Measurements from ENCODE around the gene DGKI. TPM values are rescaled to one million over a fixed set of nuclear protein-coding genes. Genes with fewer than 3 reads are reported as not detected.
A peak's percentile ranks its signal among the peaks of the same experiment; 100 is the strongest.

The DGKI gene
- total and polyA plus RNA-seq, 2 of the 13 experiments (the other 11 are each of a cell fraction or from before 2014, with no cell fraction given): 0.09 to 0.17 TPM

- no peaks in the 10 kb centered on the region for H3K9me3 ChIP-seq (ENCODE audit: low read length)
- no peaks in the 10 kb centered on the region for H4K20me1 ChIP-seq (ENCODE audit: insufficient read depth, low read length)
- H3K9ac ChIP-seq (ENCODE audit: insufficient read depth, low read depth, low read length): no peak overlapping the region
- intact Hi-C loops (cut with micrococcal nuclease; ENCODE audit: unreplicated experiment): no loop called here
- H3K36me3 ChIP-seq (replicated peaks in 1 of 2; ENCODE audit: control insufficient read depth in 1 of 2, insufficient read depth in 2 of 2, low read length in 2 of 2): peaks cover 36 to 77% of the 10 kb centered on the region in 2 experiments
- no peak; the same call in 2 of the 3 replicates for ATAC-seq
- no peak overlapping the region for H3K4me3 ChIP-seq (replicated peaks in 1 of 3; ENCODE audit: insufficient read depth in 1 of 3, low read depth in 2 of 3, low read length in 3 of 3)
- no peak for FAIRE-seq
- H3K79me2 ChIP-seq (ENCODE audit: insufficient read depth, low read length): no peaks in the 10 kb centered on the region
- no peak overlapping the region for H3K4me2 ChIP-seq (ENCODE audit: low read depth, low read length)
- in situ Hi-C loops (cut with HindIII; ENCODE audit: extremely low pct_ligation_motif_present, low pct_unique_long_range_greater_than_20kb): no loop called here
- H3K27ac ChIP-seq (ENCODE audit: extremely low read length, insufficient read depth, low read length): no peak overlapping the region
- H3K27me3 ChIP-seq (ENCODE audit: control insufficient read depth in 1 of 2, insufficient read depth in 2 of 2, low read length in 2 of 2): no peaks in the 10 kb centered on the region
- 97% methylated on average over 6 of the region's 8 CpGs for WGBS (ENCODE audit: low lambda C conversion rate)
- no peak for TF ChIP-seq KAT7 (CRISPR knock-in tag; IDR thresholded peaks at IDR 0.05; ENCODE audit: borderline replicate concordance)
- no peak for TF ChIP-seq SNRNP70 (IDR thresholded peaks at IDR 0.05; ENCODE audit: low read depth, low read length)
- TF ChIP-seq ATF5 (CRISPR knock-in tag; IDR thresholded peaks at IDR 0.05; ENCODE audit: low read depth): no peak
- no peak for TF ChIP-seq U2AF2 (IDR thresholded peaks at IDR 0.05; ENCODE audit: low read depth, low read length)
- TF ChIP-seq SPEN (CRISPR knock-in tag; IDR thresholded peaks at IDR 0.05; ENCODE audit: low read depth): no peak
- no peak for TF ChIP-seq ZC3H4 (CRISPR knock-in tag; IDR thresholded peaks at IDR 0.05; ENCODE audit: borderline replicate concordance)
- no peak for TF ChIP-seq REL (CRISPR knock-in tag; conservative IDR thresholded peaks at IDR 0.05)
- TF ChIP-seq ZNF768 (CRISPR knock-in tag; IDR thresholded peaks at IDR 0.05): no peak
- TF ChIP-seq, protein P1, sequence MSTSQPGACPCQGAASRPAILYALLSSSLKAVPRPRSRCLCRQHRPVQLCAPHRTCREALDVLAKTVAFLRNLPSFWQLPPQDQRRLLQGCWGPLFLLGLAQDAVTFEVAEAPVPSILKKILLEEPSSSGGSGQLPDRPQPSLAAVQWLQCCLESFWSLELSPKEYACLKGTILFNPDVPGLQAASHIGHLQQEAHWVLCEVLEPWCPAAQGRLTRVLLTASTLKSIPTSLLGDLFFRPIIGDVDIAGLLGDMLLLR (CRISPR knock-in tag; IDR thresholded peaks at IDR 0.05): no peak
- no peak for TF ChIP-seq ZNF335 (CRISPR knock-in tag; IDR thresholded peaks at IDR 0.05)
- TF ChIP-seq, protein P2, sequence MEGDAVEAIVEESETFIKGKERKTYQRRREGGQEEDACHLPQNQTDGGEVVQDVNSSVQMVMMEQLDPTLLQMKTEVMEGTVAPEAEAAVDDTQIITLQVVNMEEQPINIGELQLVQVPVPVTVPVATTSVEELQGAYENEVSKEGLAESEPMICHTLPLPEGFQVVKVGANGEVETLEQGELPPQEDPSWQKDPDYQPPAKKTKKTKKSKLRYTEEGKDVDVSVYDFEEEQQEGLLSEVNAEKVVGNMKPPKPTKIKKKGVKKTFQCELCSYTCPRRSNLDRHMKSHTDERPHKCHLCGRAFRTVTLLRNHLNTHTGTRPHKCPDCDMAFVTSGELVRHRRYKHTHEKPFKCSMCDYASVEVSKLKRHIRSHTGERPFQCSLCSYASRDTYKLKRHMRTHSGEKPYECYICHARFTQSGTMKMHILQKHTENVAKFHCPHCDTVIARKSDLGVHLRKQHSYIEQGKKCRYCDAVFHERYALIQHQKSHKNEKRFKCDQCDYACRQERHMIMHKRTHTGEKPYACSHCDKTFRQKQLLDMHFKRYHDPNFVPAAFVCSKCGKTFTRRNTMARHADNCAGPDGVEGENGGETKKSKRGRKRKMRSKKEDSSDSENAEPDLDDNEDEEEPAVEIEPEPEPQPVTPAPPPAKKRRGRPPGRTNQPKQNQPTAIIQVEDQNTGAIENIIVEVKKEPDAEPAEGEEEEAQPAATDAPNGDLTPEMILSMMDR (CRISPR knock-in tag; IDR thresholded peaks at IDR 0.05): no peak
- no peak overlapping the region for H2AFZ ChIP-seq (ENCODE audit: low read length)
- DNase-seq (ENCODE audit: low spot score): no peak
- POLR2A ChIA-PET: no interaction called here
- H3K4me1 ChIP-seq (ENCODE audit: insufficient read depth, low read length): no peaks in the 10 kb centered on the region
- CTCF ChIA-PET (ENCODE audit: low intra/inter-chr PET ratio, low total read pairs): no interaction called here
- TSS peak; percentile 15 for BruUV-seq (replicated peaks)
Measured at GRCh38 chr7:137878333-137878961, 31.7 kb upstream of the DGKI start.
